GM12878 (cell line): ENCODE results near the gene FXYD3. TPM values are rescaled to one million over a fixed set of nuclear protein-coding genes. Genes with fewer than 3 reads are reported as not detected.

ENCODE experiments used
- ATAC-seq: fragments of 200-7000 bp; cut with Tn5 transposase; 3 replicates; pipeline ENCODE4 v1.9.1; 2020; ENCODE audit warnings: mild to moderate bottlenecking, moderate library complexity
- BruUV-seq: library from RNA; stranded (reverse); fragments of 400-500 nt; replicated peaks from 2 replicates; lab custom pipeline; 2021; lab: Mats Ljungman, UMichigan
- CTCF ChIA-PET: fragments of 300-600 bp; sonication (Branson Sonifier 250); formaldehyde crosslinking; extraction: SDS; loops from one replicate; lab custom pipeline; 2021; ENCODE audit warnings: inconsistent platforms; lab: Yijun Ruan, JAX
- POLR2A ChIA-PET: fragments of 350-600 bp; formaldehyde crosslinking; extraction: SDS; loops from one replicate; lab custom pipeline; 2021; ENCODE audit warnings: inconsistent platforms; lab: Charles Lee
- RAD21 ChIA-PET: fragments of 300-600 bp; sonication (Branson Sonifier 250); formaldehyde crosslinking; loops from one replicate; lab custom pipeline; 2023; ENCODE audit warnings: antibody characterized with exemption; ENCODE audit not compliant: unreplicated experiment; lab: Charles Lee
- SMC1A ChIA-PET: fragments of 300-600 bp; sonication (Branson Sonifier 250); formaldehyde crosslinking; loops from one replicate; lab custom pipeline; 2023; ENCODE audit not compliant: unreplicated experiment, uncharacterized antibody; lab: Charles Lee
- DNase-seq: peaks from one replicate; pipeline ENCODE4 v3.0.0-alpha.2; 2011; ENCODE audit warnings: low read depth, low spot score
- FAIRE-seq: peaks from 3 replicates; lab custom pipeline; 2011; peaks lifted over from hg19 to GRCh38; lab: Jason Lieb, UNC
- H2AFZ ChIP-seq: 2 replicates; pipeline ENCODE4 v1.6.0; 2011; ENCODE audit warnings: low read depth, low read length, control low read depth; ENCODE audit not compliant: control insufficient read depth
- H3K27ac ChIP-seq: 2 replicates; pipeline ENCODE4 v1.5.1; 2011; ENCODE audit warnings: control low read depth; ENCODE audit not compliant: control insufficient read depth, insufficient read depth
- H3K27me3 ChIP-seq, 2 experiments: replicated peaks in 1 of 2; 2 replicates each; pipeline versions ENCODE4 v1.6.0 to v1.6.1; 2011; ENCODE audit warnings: low read length in 1 of 2; ENCODE audit not compliant: control insufficient read depth in 2 of 2, insufficient read depth in 2 of 2
- H3K36me3 ChIP-seq, 2 experiments: 2 replicates each; pipeline ENCODE4 v1.5.1; 2011; ENCODE audit warnings: low read length in 1 of 2; ENCODE audit not compliant: control insufficient read depth in 2 of 2, insufficient read depth in 2 of 2
- H3K4me1 ChIP-seq: 2 replicates; pipeline ENCODE4 v1.6.1; 2011; ENCODE audit warnings: mild to moderate bottlenecking, low read length, moderate library complexity, mixed read lengths; ENCODE audit not compliant: control insufficient read depth, insufficient read depth
- H3K4me2 ChIP-seq: 2 replicates; pipeline ENCODE4 v1.6.0; 2011; ENCODE audit warnings: control low read depth; ENCODE audit not compliant: control insufficient read depth, insufficient read depth
- H3K4me3 ChIP-seq: fragments of 200-600 bp; sonication (generic); 2 replicates; pipeline ENCODE4 v1.5.1; 2016
- H3K79me2 ChIP-seq: 2 replicates; pipeline ENCODE4 v1.6.0; 2011; ENCODE audit warnings: low read length; ENCODE audit not compliant: control insufficient read depth, insufficient read depth
- H3K9ac ChIP-seq: 2 replicates; pipeline ENCODE4 v1.8.0; 2011; ENCODE audit warnings: low read length, control low read depth, mixed read lengths; ENCODE audit not compliant: control insufficient read depth, insufficient read depth
- H3K9me3 ChIP-seq: replicated peaks from 3 replicates; pipeline ENCODE4 v1.5.1; 2011; ENCODE audit warnings: mild to moderate bottlenecking, low read length; ENCODE audit not compliant: control insufficient read depth, insufficient read depth
- H4K20me1 ChIP-seq: 2 replicates; pipeline ENCODE4 v1.6.0; 2011; ENCODE audit not compliant: control insufficient read depth, insufficient read depth
- ZNF687 ChIP-seq: fragments of 450-650 bp; IDR thresholded peaks from 2 replicates; pipeline ENCODE4 v1.6.1; 2017; ENCODE audit warnings: mild to moderate bottlenecking, moderate library complexity
- WGBS: methylation state at CpG from one replicate; pipeline ENCODE4 v1.1.6; 2016; ENCODE audit warnings: low lambda C conversion rate; ENCODE audit not compliant: insufficient replicate concordance, insufficient coverage; ENCODE audit errors: missing lambda C conversion rate; 5-methylcytosine and 5-hydroxymethylcytosine counted together
- in situ Hi-C: fragments of 300-500 bp; cut with MboI; formaldehyde crosslinking; loops from 9 replicates; pipeline ENCODE4 v1.14.3; 2018; ENCODE audit warnings: mixed read lengths
- intact Hi-C: fragments of 100-400 bp; cut with micrococcal nuclease; formaldehyde crosslinking; loops from one replicate; pipeline ENCODE4 v1.14.2; 2022; ENCODE audit not compliant: unreplicated experiment
- polyA plus RNA-seq, 11 experiments: library from polyadenylated mRNA; depleted of rRNA in 4 of 11; unstranded in 6 of 11; stranded (reverse) in 5 of 11; fragments of >200 nt; fragmentation: Nextera tagmentation in 4 of 11; fragmentation: Illumina TruSeq in 1 of 11; extraction: Ambion mirVana in 4 of 11; extraction: Trizol in 1 of 11; gene quantifications; 1 replicate in 1 of 11; 2 replicates in 10 of 11; pipeline versions ENCODE4 v1.2.1 to v1.2.3, GENCODE V29; 2011 to 2016; ENCODE audit warnings: inconsistent platforms in 2 of 11, missing spikeins in 2 of 11, low read depth in 1 of 11
- total RNA-seq, 4 experiments: library from RNA; depleted of rRNA in 3 of 4; stranded (reverse); fragments of >200 nt in 3 of 4; fragmentation: Illumina TruSeq in 1 of 4; extraction: Trizol in 1 of 4; gene quantifications; 2 replicates each; pipeline versions ENCODE4 v1.2.1 to v1.2.3, GENCODE V29; 2013 to 2021
- TF ChIP-seq, protein P1 (sequence below): fragments of 450-650 bp; IDR thresholded peaks from 2 replicates; pipeline ENCODE4 v1.6.1; 2016; ENCODE audit warnings: mild to moderate bottlenecking, moderate library complexity, borderline replicate concordance

Gene FXYD3
- total and polyA plus RNA-seq, 10 of the 15 experiments (the other 5 are each of a cell fraction or from before 2014, with no cell fraction given), result 0.09 to 0.44 TPM; not detected in 8

- intact Hi-C loops (no loop called here), in situ Hi-C loops (no loop called here)
- 0 out of 2 replicates have a peak, but pooled peaks have one; percentile 3 for TF ChIP-seq ZNF687
- TF ChIP-seq, protein P1, sequence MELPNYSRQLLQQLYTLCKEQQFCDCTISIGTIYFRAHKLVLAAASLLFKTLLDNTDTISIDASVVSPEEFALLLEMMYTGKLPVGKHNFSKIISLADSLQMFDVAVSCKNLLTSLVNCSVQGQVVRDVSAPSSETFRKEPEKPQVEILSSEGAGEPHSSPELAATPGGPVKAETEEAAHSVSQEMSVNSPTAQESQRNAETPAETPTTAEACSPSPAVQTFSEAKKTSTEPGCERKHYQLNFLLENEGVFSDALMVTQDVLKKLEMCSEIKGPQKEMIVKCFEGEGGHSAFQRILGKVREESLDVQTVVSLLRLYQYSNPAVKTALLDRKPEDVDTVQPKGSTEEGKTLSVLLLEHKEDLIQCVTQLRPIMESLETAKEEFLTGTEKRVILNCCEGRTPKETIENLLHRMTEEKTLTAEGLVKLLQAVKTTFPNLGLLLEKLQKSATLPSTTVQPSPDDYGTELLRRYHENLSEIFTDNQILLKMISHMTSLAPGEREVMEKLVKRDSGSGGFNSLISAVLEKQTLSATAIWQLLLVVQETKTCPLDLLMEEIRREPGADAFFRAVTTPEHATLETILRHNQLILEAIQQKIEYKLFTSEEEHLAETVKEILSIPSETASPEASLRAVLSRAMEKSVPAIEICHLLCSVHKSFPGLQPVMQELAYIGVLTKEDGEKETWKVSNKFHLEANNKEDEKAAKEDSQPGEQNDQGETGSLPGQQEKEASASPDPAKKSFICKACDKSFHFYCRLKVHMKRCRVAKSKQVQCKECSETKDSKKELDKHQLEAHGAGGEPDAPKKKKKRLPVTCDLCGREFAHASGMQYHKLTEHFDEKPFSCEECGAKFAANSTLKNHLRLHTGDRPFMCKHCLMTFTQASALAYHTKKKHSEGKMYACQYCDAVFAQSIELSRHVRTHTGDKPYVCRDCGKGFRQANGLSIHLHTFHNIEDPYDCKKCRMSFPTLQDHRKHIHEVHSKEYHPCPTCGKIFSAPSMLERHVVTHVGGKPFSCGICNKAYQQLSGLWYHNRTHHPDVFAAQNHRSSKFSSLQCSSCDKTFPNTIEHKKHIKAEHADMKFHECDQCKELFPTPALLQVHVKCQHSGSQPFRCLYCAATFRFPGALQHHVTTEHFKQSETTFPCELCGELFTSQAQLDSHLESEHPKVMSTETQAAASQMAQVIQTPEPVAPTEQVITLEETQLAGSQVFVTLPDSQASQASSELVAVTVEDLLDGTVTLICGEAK, result no peak
- H3K4me3 ChIP-seq, result no peak overlapping the region
- H4K20me1 ChIP-seq, result no peaks in the 10 kb centered on the region
- no peak overlapping the region for H2AFZ ChIP-seq
- no peaks in the 10 kb centered on the region for H3K36me3 ChIP-seq
- H3K9me3 ChIP-seq, result no peaks in the 10 kb centered on the region
- POLR2A ChIA-PET, result no interaction called here
- no peak overlapping the region for H3K9ac ChIP-seq
- CTCF ChIA-PET, result interaction anchor here (0.6 to 1.5 kb wide), 2 partner anchors 15 to 56 kb away, joined by 3 to 5 read pairs; no protein-coding TSS in a partner anchor
- SMC1A ChIA-PET, result interaction anchor here (1.2 kb wide), 1 partner anchor 54 kb away, joined by 3 read pairs; no protein-coding TSS in a partner anchor
- whole genome bisulfite sequencing, result 32% methylated on average over 7 of the region's 7 CpGs
- H3K4me1 ChIP-seq, result peaks cover 18% of the 10 kb centered on the region
- no peak for ATAC-seq
- FAIRE-seq, result no peak
- no peaks in the 10 kb centered on the region for H3K27me3 ChIP-seq
- H3K79me2 ChIP-seq, result no peaks in the 10 kb centered on the region
- no peak for DNase-seq
- no peak overlapping the region for H3K27ac ChIP-seq
- RAD21 ChIA-PET, result no interaction called here
- no peak overlapping the region for H3K4me2 ChIP-seq
- no TSS peak for BruUV-seq
Measured at GRCh38 chr19:35120898-35121297, 5.3 kb downstream of the FXYD3 start.
